ENCODE results near the gene IL1R1.

GRCh38 chr2:102103992-102104871 is 38.3 kb upstream of the IL1R1 start:
- TF ChIP-seq CTCF (conservative IDR thresholded peaks at IDR 0.05; ENCODE audit: low read depth, low read length), result no peak
- peak; percentile 95 for TF ChIP-seq BHLHE40 (IDR thresholded peaks at IDR 0.05; ENCODE audit: low read depth, low read length)

Measured in IMR-90 (cell line).